SK-N-SH treated with all-trans-retinoic acid at 6 μM for 48 hours (cell line): ENCODE data around the gene KCNK6.

ENCODE experiments used
- CREB5 ChIP-seq: fragments of 250-450 bp; sonication (Bioruptor Pico); IDR thresholded peaks from 2 replicates; pipeline ENCODE4 v1.5.1; 2020; ENCODE audit warnings: low read depth, mild to moderate bottlenecking, moderate library complexity
- CSDC2 ChIP-seq: fragments of 250-450 bp; sonication (Bioruptor Pico); IDR thresholded peaks from 2 replicates; pipeline ENCODE4 v1.5.0; 2020; ENCODE audit warnings: mild to moderate bottlenecking, moderate library complexity
- CSRNP3 ChIP-seq: fragments of 250-450 bp; sonication (Bioruptor Pico); IDR thresholded peaks from 2 replicates; pipeline ENCODE4 v1.5.1; 2021; ENCODE audit warnings: mild to moderate bottlenecking, moderate library complexity
- ISL1 ChIP-seq: fragments of 250-450 bp; sonication (Bioruptor Pico); IDR thresholded peaks from 2 replicates; pipeline ENCODE4 v2.1.2; 2022; ENCODE audit warnings: mild to moderate bottlenecking, moderate library complexity
- OSR1 ChIP-seq: fragments of 250-450 bp; sonication (Bioruptor Pico); IDR thresholded peaks from 2 replicates; pipeline ENCODE4 v1.8.0; 2022; ENCODE audit warnings: moderate library complexity, mild to moderate bottlenecking, inconsistent platforms
- SNAI2 ChIP-seq: fragments of 250-450 bp; sonication (Bioruptor Pico); IDR thresholded peaks from 2 replicates; pipeline ENCODE4 v1.5.0; 2020; ENCODE audit warnings: mild to moderate bottlenecking, moderate library complexity
- ZC3H10 ChIP-seq: fragments of 250-450 bp; sonication (Bioruptor Pico); IDR thresholded peaks from 2 replicates; pipeline ENCODE4 v1.5.1; 2021; ENCODE audit warnings: mild to moderate bottlenecking, moderate library complexity
- ZFP3 ChIP-seq: fragments of 250-450 bp; sonication (Bioruptor Pico); IDR thresholded peaks from 2 replicates; pipeline ENCODE4 v1.5.0; 2020; ENCODE audit warnings: mild to moderate bottlenecking, moderate library complexity
- ZFP30 ChIP-seq: fragments of 450-650 bp; formaldehyde crosslinking; IDR thresholded peaks from 2 replicates; pipeline ENCODE4 v1.5.0; 2022; ENCODE audit warnings: mild to moderate bottlenecking, moderate library complexity
- ZNF565 ChIP-seq: fragments of 450-650 bp; formaldehyde crosslinking; conservative IDR thresholded peaks from 2 replicates; pipeline ENCODE4 v1.5.0; 2020; ENCODE audit warnings: low read depth, mild to moderate bottlenecking, moderate library complexity
- ZNF8 ChIP-seq: fragments of 450-650 bp; formaldehyde crosslinking; IDR thresholded peaks from 2 replicates; pipeline ENCODE4 v1.5.0; 2020; ENCODE audit warnings: mild to moderate bottlenecking, moderate library complexity
- TF ChIP-seq, protein P1 (sequence below): fragments of 250-450 bp; sonication (Bioruptor Pico); IDR thresholded peaks from 2 replicates; pipeline ENCODE4 v1.5.0; 2020; ENCODE audit warnings: mild to moderate bottlenecking, moderate library complexity
- TF ChIP-seq, protein P2 (sequence below): fragments of 250-450 bp; sonication (Bioruptor Pico); IDR thresholded peaks from 2 replicates; pipeline ENCODE4 v1.8.0; 2020; ENCODE audit warnings: mild to moderate bottlenecking, moderate library complexity, borderline replicate concordance

DNA sequence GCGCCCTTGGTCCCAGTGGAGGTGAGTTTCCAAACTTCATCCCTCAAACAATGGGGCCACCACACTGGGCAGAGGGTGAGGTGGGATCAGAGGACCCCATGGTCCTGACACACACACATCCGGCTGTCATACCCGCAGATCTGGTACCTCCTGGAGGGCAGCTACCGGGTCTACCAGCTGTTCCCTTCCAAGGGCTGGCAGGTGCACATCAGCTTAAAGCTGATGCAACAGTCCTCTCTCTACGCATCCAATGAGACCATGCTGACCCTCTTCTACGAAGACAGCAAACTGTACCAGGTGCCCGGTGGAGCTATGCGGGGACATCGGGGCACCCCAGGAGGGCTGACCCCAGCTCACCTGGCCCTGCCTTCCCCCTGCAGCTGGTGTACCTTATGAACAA is 40.7 kb downstream of the KCNK6 start:
- TF ChIP-seq SNAI2 (CRISPR knock-in tag): no peak
- TF ChIP-seq ZFP30 (CRISPR knock-in tag): no peak
- TF ChIP-seq, protein P1, sequence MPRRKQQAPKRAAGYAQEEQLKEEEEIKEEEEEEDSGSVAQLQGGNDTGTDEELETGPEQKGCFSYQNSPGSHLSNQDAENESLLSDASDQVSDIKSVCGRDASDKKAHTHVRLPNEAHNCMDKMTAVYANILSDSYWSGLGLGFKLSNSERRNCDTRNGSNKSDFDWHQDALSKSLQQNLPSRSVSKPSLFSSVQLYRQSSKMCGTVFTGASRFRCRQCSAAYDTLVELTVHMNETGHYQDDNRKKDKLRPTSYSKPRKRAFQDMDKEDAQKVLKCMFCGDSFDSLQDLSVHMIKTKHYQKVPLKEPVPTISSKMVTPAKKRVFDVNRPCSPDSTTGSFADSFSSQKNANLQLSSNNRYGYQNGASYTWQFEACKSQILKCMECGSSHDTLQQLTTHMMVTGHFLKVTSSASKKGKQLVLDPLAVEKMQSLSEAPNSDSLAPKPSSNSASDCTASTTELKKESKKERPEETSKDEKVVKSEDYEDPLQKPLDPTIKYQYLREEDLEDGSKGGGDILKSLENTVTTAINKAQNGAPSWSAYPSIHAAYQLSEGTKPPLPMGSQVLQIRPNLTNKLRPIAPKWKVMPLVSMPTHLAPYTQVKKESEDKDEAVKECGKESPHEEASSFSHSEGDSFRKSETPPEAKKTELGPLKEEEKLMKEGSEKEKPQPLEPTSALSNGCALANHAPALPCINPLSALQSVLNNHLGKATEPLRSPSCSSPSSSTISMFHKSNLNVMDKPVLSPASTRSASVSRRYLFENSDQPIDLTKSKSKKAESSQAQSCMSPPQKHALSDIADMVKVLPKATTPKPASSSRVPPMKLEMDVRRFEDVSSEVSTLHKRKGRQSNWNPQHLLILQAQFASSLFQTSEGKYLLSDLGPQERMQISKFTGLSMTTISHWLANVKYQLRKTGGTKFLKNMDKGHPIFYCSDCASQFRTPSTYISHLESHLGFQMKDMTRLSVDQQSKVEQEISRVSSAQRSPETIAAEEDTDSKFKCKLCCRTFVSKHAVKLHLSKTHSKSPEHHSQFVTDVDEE (CRISPR knock-in tag): no peak
- TF ChIP-seq CSDC2 (CRISPR knock-in tag): no peak
- TF ChIP-seq, protein P2, sequence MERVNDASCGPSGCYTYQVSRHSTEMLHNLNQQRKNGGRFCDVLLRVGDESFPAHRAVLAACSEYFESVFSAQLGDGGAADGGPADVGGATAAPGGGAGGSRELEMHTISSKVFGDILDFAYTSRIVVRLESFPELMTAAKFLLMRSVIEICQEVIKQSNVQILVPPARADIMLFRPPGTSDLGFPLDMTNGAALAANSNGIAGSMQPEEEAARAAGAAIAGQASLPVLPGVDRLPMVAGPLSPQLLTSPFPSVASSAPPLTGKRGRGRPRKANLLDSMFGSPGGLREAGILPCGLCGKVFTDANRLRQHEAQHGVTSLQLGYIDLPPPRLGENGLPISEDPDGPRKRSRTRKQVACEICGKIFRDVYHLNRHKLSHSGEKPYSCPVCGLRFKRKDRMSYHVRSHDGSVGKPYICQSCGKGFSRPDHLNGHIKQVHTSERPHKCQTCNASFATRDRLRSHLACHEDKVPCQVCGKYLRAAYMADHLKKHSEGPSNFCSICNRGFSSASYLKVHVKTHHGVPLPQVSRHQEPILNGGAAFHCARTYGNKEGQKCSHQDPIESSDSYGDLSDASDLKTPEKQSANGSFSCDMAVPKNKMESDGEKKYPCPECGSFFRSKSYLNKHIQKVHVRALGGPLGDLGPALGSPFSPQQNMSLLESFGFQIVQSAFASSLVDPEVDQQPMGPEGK (CRISPR knock-in tag): no peak
- TF ChIP-seq CSRNP3: no peak
- no peak for TF ChIP-seq OSR1 (CRISPR knock-in tag)
- no peak for TF ChIP-seq ZNF8 (CRISPR knock-in tag)
- TF ChIP-seq ZC3H10 (CRISPR knock-in tag): no peak
- TF ChIP-seq ZNF565 (CRISPR knock-in tag): no peak
- TF ChIP-seq ZFP3 (CRISPR knock-in tag): no peak
- TF ChIP-seq ISL1 (CRISPR knock-in tag): no peak
- no peak for TF ChIP-seq CREB5
